MM.1S (cell line): ENCODE measurements around the gene MOGAT1.

ENCODE experiments used
- CTCF ChIP-seq: fragments of 300-600 bp; sonication (generic); IDR thresholded peaks from 2 replicates; pipeline ENCODE4 v1.5.1; 2016; ENCODE audit warnings: antibody characterized with exemption, low read length, mixed read lengths
- EZH2phosphoT487 ChIP-seq: fragments of 300-600 bp; sonication (generic); IDR thresholded peaks from 2 replicates; pipeline ENCODE4 v1.6.1; 2018; ENCODE audit warnings: antibody characterized with exemption, low read length

DNA sequence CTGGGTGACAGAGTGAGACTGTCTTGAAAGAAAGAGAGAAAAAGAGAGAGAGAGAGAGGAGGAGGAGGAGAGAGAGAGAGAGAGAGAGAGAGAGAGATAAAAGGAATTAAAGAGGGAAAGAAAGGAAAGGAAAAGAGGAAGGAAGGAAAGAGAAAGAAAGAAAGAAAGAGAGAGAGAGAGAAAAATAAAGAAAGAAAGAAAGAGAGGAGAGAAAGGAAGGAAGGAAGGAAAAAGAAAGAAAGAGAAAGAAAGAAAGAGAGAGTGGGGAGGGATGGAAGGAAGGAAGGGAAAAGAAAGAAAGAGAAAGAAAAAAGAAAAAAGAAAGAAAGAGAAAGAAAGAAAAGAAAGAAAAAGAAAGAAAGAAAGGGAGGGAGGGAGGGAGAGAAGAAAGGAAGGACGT lies 29.8 kb downstream of the MOGAT1 start:
- TF ChIP-seq EZH2phosphoT487 (no peak), CTCF (no peak)
